HG02588 (cell line): Measurements from ENCODE around the gene LANCL2.
"Not testable (repeated sequence)": the region's sequence is repeated elsewhere in the genome, so short reads cannot be mapped to it uniquely, and the experiment has no call there.

Experiments
- ATAC-seq: cut with Tn5 transposase; IDR thresholded peaks from one replicate; pipeline ENCODE4 v1.9.1; 2021; ENCODE audit warnings: mild to moderate bottlenecking, moderate library complexity; ENCODE audit not compliant: unreplicated experiment

The LANCL2 gene

GRCh38 chr7:55400191-55400590 lies 35.1 kb downstream of the LANCL2 start:
- no peak for ATAC-seq

GRCh38 chr7:55402506-55402905 lies 37.4 kb downstream of the LANCL2 start:
- ATAC-seq: not testable (repeated sequence)

GRCh38 chr7:55405856-55406541 lies 40.9 kb downstream of the LANCL2 start:
- ATAC-seq: no peak

GRCh38 chr7:55409482-55410225 lies 44.5 kb downstream of the LANCL2 start:
- no peak for ATAC-seq

- no peak for ATAC-seq
Observed at GRCh38 chr7:55410667-55411239, 45.6 kb downstream of the LANCL2 start.

GRCh38 chr7:55411844-55412243 lies 46.7 kb downstream of the LANCL2 start:
- no peak for ATAC-seq

- no peak for ATAC-seq
Observed at GRCh38 chr7:55413442-55413841, 48.3 kb downstream of the LANCL2 start.

GRCh38 chr7:55415173-55415778 lies 50.1 kb downstream of the LANCL2 start:
- peak; percentile 89 for ATAC-seq

GRCh38 chr7:55417456-55417855 lies 52.3 kb downstream of the LANCL2 start:
- not testable (repeated sequence) for ATAC-seq

GRCh38 chr7:55420530-55420929 lies 55.4 kb downstream of the LANCL2 start:
- no peak for ATAC-seq

GRCh38 chr7:55423277-55423711 lies 58.2 kb downstream of the LANCL2 start:
- no peak for ATAC-seq

GRCh38 chr7:55423891-55424290 lies 58.8 kb downstream of the LANCL2 start:
- no peak for ATAC-seq

GRCh38 chr7:55425141-55425752 lies 60.1 kb downstream of the LANCL2 start:
- ATAC-seq: no peak

- no peak for ATAC-seq
Observed at GRCh38 chr7:55426676-55427075, 61.5 kb downstream of the LANCL2 start.

GRCh38 chr7:55427342-55427741 lies 62.2 kb downstream of the LANCL2 start:
- ATAC-seq: no peak

- no peak for ATAC-seq
Observed at GRCh38 chr7:55427800-55428199, 62.7 kb downstream of the LANCL2 start.

- no peak for ATAC-seq
Observed at GRCh38 chr7:55429835-55430499, 64.8 kb downstream of the LANCL2 start.

- no peak for ATAC-seq
Observed at GRCh38 chr7:55431898-55432297, 66.8 kb downstream of the LANCL2 start.

GRCh38 chr7:55432506-55432905 lies 67.4 kb downstream of the LANCL2 start:
- no peak for ATAC-seq

GRCh38 chr7:55432939-55433784 lies 68.0 kb downstream of the LANCL2 start:
- ATAC-seq: peak; percentile 61
